ENCODE results near the gene UBXN6.

UBXN6 gene

GRCh38 chr19:4457654-4458395, at the start of gene UBXN6:
Gene UBXN6, minus strand, starts transcription at chr19:4457794. Its CDS starts 97 bp downstream, at chr19:4457697.
- H3K4me3 ChIP-seq (ENCODE audit: low read length) = peak within 1 kb of the TSS; percentile 93
- no peak for TF ChIP-seq CTCF (conservative IDR thresholded peaks at IDR 0.05; ENCODE audit: low read length)
- peak; percentile 100 for DNase-seq (ENCODE audit: low read depth)

- TF ChIP-seq CTCF (conservative IDR thresholded peaks at IDR 0.05; ENCODE audit: low read length) = no peak
- DNase-seq (ENCODE audit: low read depth) = no peak
- no peak overlapping the region for H3K4me3 ChIP-seq (ENCODE audit: low read length)
Measured at GRCh38 chr19:4507150-4507452, 49.5 kb upstream of the UBXN6 start.

- no peak overlapping the region for H3K4me3 ChIP-seq (ENCODE audit: low read length)
- no peak for TF ChIP-seq CTCF (conservative IDR thresholded peaks at IDR 0.05; ENCODE audit: low read length)
- peak; percentile 37 for DNase-seq (ENCODE audit: low read depth)
Measured at GRCh38 chr19:4506449-4507149, 49.0 kb upstream of the UBXN6 start.

GRCh38 chr19:4505570-4506448, 48.2 kb upstream of the UBXN6 start:
- TF ChIP-seq CTCF (conservative IDR thresholded peaks at IDR 0.05; ENCODE audit: low read length) = no peak
- DNase-seq (ENCODE audit: low read depth) = no peak
- no peak overlapping the region for H3K4me3 ChIP-seq (ENCODE audit: low read length)

GRCh38 chr19:4504891-4505569, 47.4 kb upstream of the UBXN6 start:
- no peak for TF ChIP-seq CTCF (conservative IDR thresholded peaks at IDR 0.05; ENCODE audit: low read length)
- DNase-seq (ENCODE audit: low read depth) = no peak
- H3K4me3 ChIP-seq (ENCODE audit: low read length) = no peak overlapping the region

GRCh38 chr19:4504297-4504701, 46.7 kb upstream of the UBXN6 start:
- TF ChIP-seq CTCF (conservative IDR thresholded peaks at IDR 0.05; ENCODE audit: low read length) = no peak
- no peak overlapping the region for H3K4me3 ChIP-seq (ENCODE audit: low read length)
- no peak for DNase-seq (ENCODE audit: low read depth)
